ENCODE data around the gene C1RL. TPM values are rescaled to one million over a fixed set of nuclear protein-coding genes. Genes with fewer than 3 reads are reported as not detected.

C1RL gene
- total RNA-seq, 2 donors from 2014 or later: 32.5 to 46.4 TPM

GRCh38 chr12:7093892-7094291 is 15.1 kb downstream of the C1RL start:
- H3K4me3 ChIP-seq (ENCODE audit: low read length): no peak overlapping the region
- no peak overlapping the region for H3K9ac ChIP-seq (ENCODE audit: extremely low read depth, low read length, poor library complexity, severe bottlenecking)
- no peaks in the 10 kb centered on the region for H3K36me3 ChIP-seq (ENCODE audit: control insufficient read depth, insufficient read depth, low read length)
- Mint-ChIP-seq H3K4me3 (no peak overlapping the region), H3K4me1 (peaks cover 20% of the 10 kb centered on the region), H3K9me3 (no peaks in the 10 kb centered on the region), H3K27me3 (ENCODE audit: insufficient read depth) (peaks cover 14% of the 10 kb centered on the region), H3K27ac (no peak overlapping the region), H3K36me3 (ENCODE audit: low read depth) (peaks cover 16% of the 10 kb centered on the region)
- no peaks in the 10 kb centered on the region for H3K4me1 ChIP-seq (ENCODE audit: control insufficient read depth, insufficient read depth, low read length)
- no peak for DNase-seq
- no peaks in the 10 kb centered on the region for H3K9me3 ChIP-seq (ENCODE audit: control insufficient read depth, low read length)
- no peak overlapping the region for H3K27ac ChIP-seq (ENCODE audit: low read depth, low read length)
- no peaks in the 10 kb centered on the region for H3K27me3 ChIP-seq (ENCODE audit: control insufficient read depth, insufficient read depth, low read length, poor library complexity, severe bottlenecking)
- 82 to 91% methylated on average over 5 to 10 of the region's 10 CpGs for WGBS, 2 experiments (ENCODE audit: insufficient coverage in 1 of 2, insufficient read length in 1 of 2)
- TF ChIP-seq, protein P1, sequence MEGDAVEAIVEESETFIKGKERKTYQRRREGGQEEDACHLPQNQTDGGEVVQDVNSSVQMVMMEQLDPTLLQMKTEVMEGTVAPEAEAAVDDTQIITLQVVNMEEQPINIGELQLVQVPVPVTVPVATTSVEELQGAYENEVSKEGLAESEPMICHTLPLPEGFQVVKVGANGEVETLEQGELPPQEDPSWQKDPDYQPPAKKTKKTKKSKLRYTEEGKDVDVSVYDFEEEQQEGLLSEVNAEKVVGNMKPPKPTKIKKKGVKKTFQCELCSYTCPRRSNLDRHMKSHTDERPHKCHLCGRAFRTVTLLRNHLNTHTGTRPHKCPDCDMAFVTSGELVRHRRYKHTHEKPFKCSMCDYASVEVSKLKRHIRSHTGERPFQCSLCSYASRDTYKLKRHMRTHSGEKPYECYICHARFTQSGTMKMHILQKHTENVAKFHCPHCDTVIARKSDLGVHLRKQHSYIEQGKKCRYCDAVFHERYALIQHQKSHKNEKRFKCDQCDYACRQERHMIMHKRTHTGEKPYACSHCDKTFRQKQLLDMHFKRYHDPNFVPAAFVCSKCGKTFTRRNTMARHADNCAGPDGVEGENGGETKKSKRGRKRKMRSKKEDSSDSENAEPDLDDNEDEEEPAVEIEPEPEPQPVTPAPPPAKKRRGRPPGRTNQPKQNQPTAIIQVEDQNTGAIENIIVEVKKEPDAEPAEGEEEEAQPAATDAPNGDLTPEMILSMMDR (conservative IDR thresholded peaks at IDR 0.05): no peak

DNA sequence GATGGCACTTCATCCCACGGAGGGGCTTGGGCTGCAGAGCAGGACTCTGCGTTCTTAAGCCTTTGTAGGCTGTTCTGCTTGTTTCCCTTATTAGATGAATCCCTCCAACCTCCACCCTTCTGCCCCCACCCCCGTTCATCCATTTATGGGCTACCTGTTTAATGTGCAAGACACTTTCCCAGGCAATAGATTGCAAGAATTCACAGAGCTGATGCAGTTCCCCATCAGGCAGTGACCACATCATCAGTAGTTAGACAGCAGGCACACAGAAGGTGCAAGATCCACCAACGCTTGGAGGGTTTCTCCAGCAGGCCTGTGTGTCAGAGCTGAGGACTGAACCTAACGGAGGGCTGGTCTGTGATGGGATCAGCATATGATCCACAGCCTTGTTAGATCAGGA is 15.5 kb downstream of the C1RL start:
- no peaks in the 10 kb centered on the region for H3K4me1 ChIP-seq (ENCODE audit: control insufficient read depth, insufficient read depth, low read length)
- H3K9me3 ChIP-seq (ENCODE audit: control insufficient read depth, low read length): no peaks in the 10 kb centered on the region
- DNase-seq: peak; percentile 36
- TF ChIP-seq, protein P1 (conservative IDR thresholded peaks at IDR 0.05): no peak
- no peak overlapping the region for H3K4me3 ChIP-seq (ENCODE audit: low read length)
- peaks cover 20% of the 10 kb centered on the region for H3K4me1 Mint-ChIP-seq
- no peak overlapping the region for H3K27ac ChIP-seq (ENCODE audit: low read depth, low read length)
- 84 to 87% methylated on average over 5 of the region's 5 CpGs for WGBS, 2 experiments (ENCODE audit: insufficient coverage in 1 of 2, insufficient read length in 1 of 2)
- peaks cover 16% of the 10 kb centered on the region for H3K27me3 Mint-ChIP-seq (ENCODE audit: insufficient read depth)
- H3K27me3 ChIP-seq (ENCODE audit: control insufficient read depth, insufficient read depth, low read length, poor library complexity, severe bottlenecking): no peaks in the 10 kb centered on the region
- H3K9ac ChIP-seq (ENCODE audit: extremely low read depth, low read length, poor library complexity, severe bottlenecking): no peak overlapping the region
- H3K36me3 ChIP-seq (ENCODE audit: control insufficient read depth, insufficient read depth, low read length): no peaks in the 10 kb centered on the region
- peaks cover 13% of the 10 kb centered on the region for H3K36me3 Mint-ChIP-seq (ENCODE audit: low read depth)
- no peak overlapping the region for H3K27ac Mint-ChIP-seq
- H3K4me3 Mint-ChIP-seq: no peak overlapping the region
- H3K9me3 Mint-ChIP-seq: no peaks in the 10 kb centered on the region

DNA sequence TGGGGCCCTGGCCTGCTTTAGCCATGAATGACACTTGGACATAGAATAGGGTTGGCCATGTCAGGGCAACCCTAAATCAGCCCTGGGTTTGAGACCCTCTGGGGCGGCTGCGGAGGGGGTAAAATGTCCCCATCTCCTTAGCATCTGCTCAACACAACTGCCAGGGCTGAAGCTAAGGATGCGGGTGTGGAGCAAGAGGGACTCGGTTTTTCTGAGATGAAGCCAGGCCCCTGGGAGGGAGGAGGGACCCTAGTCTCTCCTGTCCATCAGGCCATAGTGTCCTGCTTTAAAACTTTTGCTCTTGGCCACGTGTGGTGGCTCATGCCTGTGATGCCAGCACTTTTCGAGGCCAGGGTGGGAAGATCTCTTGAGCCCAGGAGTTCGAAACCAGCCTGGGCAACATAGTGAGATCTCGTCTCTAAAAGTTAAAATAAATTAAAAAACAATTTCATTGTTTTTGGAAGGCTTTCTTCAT is 16.0 kb downstream of the C1RL start:
- Histone ChIP-seq H3K9ac (ENCODE audit: extremely low read depth, low read length, poor library complexity, severe bottlenecking) (no peak overlapping the region), H3K4me3 (ENCODE audit: low read length) (no peak overlapping the region), H3K36me3 (ENCODE audit: control insufficient read depth, insufficient read depth, low read length) (no peaks in the 10 kb centered on the region), H3K27me3 (ENCODE audit: control insufficient read depth, insufficient read depth, low read length, poor library complexity, severe bottlenecking) (no peaks in the 10 kb centered on the region), H3K9me3 (ENCODE audit: control insufficient read depth, low read length) (no peaks in the 10 kb centered on the region), H3K4me1 (ENCODE audit: control insufficient read depth, insufficient read depth, low read length) (no peaks in the 10 kb centered on the region), H3K27ac (ENCODE audit: low read depth, low read length) (no peak overlapping the region)
- Mint-ChIP-seq H3K4me1 (peaks cover 20% of the 10 kb centered on the region), H3K4me3 (no peak overlapping the region), H3K27ac (no peak overlapping the region), H3K9me3 (no peaks in the 10 kb centered on the region), H3K27me3 (ENCODE audit: insufficient read depth) (peaks cover 19% of the 10 kb centered on the region), H3K36me3 (ENCODE audit: low read depth) (peaks cover 9% of the 10 kb centered on the region)
- WGBS, 2 experiments (ENCODE audit: insufficient coverage in 1 of 2, insufficient read length in 1 of 2): 85 to 91% methylated on average over 7 of the region's 8 CpGs
- TF ChIP-seq, protein P1 (conservative IDR thresholded peaks at IDR 0.05): no peak
- no peak for DNase-seq
